HepG2 (cell line): ENCODE results near the gene WIPF2. TPM values are rescaled to one million over a fixed set of nuclear protein-coding genes. Genes with fewer than 3 reads are reported as not detected.
A peak's percentile ranks its signal among the peaks of the same experiment; 100 is the strongest.

Experiments used
- CCAR2 ChIP-seq: fragments of 200-400 bp; formaldehyde crosslinking; optimal IDR thresholded peaks from 2 replicates; pipeline ENCODE3; 2018; ENCODE audit warnings: low read depth, mild to moderate bottlenecking, low read length, moderate library complexity
- CEBPG ChIP-seq: IDR thresholded peaks from 2 replicates; pipeline ENCODE4 v1.6.1; 2016
- CHD4 ChIP-seq: fragments of 200-600 bp; sonication (generic); IDR thresholded peaks from 2 replicates; pipeline ENCODE4 v1.7.0; 2017; ENCODE audit warnings: mild to moderate bottlenecking, low read length, borderline replicate concordance
- DR1 ChIP-seq: sonication (generic); formaldehyde crosslinking; IDR thresholded peaks from 2 replicates; pipeline ENCODE4 v1.8.0; 2021; ENCODE audit warnings: mild to moderate bottlenecking, missing genetic modification reagents, inconsistent platforms
- MBD4 ChIP-seq: IDR thresholded peaks from 2 replicates; pipeline ENCODE4 v1.6.1; 2012; ENCODE audit warnings: low read length, inconsistent platforms, borderline replicate concordance
- POGZ ChIP-seq: sonication (generic); formaldehyde crosslinking; IDR thresholded peaks from 2 replicates; pipeline ENCODE4 v1.4.0; 2020; ENCODE audit warnings: mild to moderate bottlenecking, missing genetic modification reagents
- SALL2 ChIP-seq: sonication (generic); formaldehyde crosslinking; IDR thresholded peaks from 2 replicates; pipeline ENCODE4 v1.8.1; 2023; ENCODE audit warnings: mild to moderate bottlenecking, missing genetic modification reagents, inconsistent platforms
- SMAD9 ChIP-seq: sonication (generic); formaldehyde crosslinking; IDR thresholded peaks from 2 replicates; pipeline ENCODE4 v1.5.1; 2020; ENCODE audit warnings: mild to moderate bottlenecking, missing genetic modification reagents
- SYNCRIP ChIP-seq: fragments of 200-400 bp; formaldehyde crosslinking; IDR thresholded peaks from 2 replicates; pipeline ENCODE4 v1.6.1; 2018; ENCODE audit warnings: mild to moderate bottlenecking, low read depth, low read length; ENCODE audit not compliant: insufficient read depth
- TEAD3 ChIP-seq: optimal IDR thresholded peaks from 2 replicates; pipeline ENCODE3; 2016; ENCODE audit warnings: borderline replicate concordance
- ZNF12 ChIP-seq: sonication (generic); formaldehyde crosslinking; IDR thresholded peaks from 2 replicates; pipeline ENCODE4 v1.5.0; 2020; ENCODE audit warnings: missing genetic modification reagents
- ZNF451 ChIP-seq: sonication (generic); formaldehyde crosslinking; IDR thresholded peaks from 2 replicates; pipeline ENCODE4 v1.5.0; 2020; ENCODE audit warnings: mild to moderate bottlenecking, missing genetic modification reagents
- ZNF678 ChIP-seq: sonication (generic); formaldehyde crosslinking; IDR thresholded peaks from 2 replicates; pipeline ENCODE4 v1.4.0; 2020; ENCODE audit warnings: mild to moderate bottlenecking, missing genetic modification reagents
- ZNF7 ChIP-seq: IDR thresholded peaks from 2 replicates; pipeline ENCODE4 v1.6.1; 2016; ENCODE audit warnings: missing biosample characterization, missing genetic modification reagents
- ZNF790 ChIP-seq: sonication (generic); formaldehyde crosslinking; IDR thresholded peaks from 2 replicates; pipeline ENCODE4 v1.8.0; 2022; ENCODE audit warnings: missing genetic modification reagents, mild to moderate bottlenecking, borderline replicate concordance
- polyA plus RNA-seq, 8 experiments: library from polyadenylated mRNA; depleted of rRNA in 3 of 8; stranded (reverse) in 7 of 8; unstranded in 1 of 8; fragments of >200 nt; fragmentation: Illumina TruSeq in 4 of 8; extraction: Trizol in 4 of 8; gene quantifications; 2 replicates each; pipeline versions ENCODE4 v1.2.1 to v1.2.3, GENCODE V29; 2011 to 2016; ENCODE audit warnings: low read depth in 4 of 8, missing spikeins in 1 of 8, mixed read lengths in 1 of 8; ENCODE audit not compliant: insufficient read depth in 1 of 8
- total RNA-seq, 5 experiments: library from RNA; depleted of rRNA; stranded (reverse); fragments of >200 nt; fragmentation: Illumina TruSeq; extraction: Trizol; gene quantifications; 2 replicates each; pipeline ENCODE4 v1.2.3, GENCODE V29; 2016; ENCODE audit warnings: low read depth in 1 of 5
- TF ChIP-seq, protein P1 (sequence below): sonication (generic); formaldehyde crosslinking; IDR thresholded peaks from 2 replicates; pipeline ENCODE4 v1.5.0; 2020; ENCODE audit warnings: mild to moderate bottlenecking, missing genetic modification reagents, borderline replicate concordance
- TF ChIP-seq, protein P2 (sequence below): sonication (generic); formaldehyde crosslinking; IDR thresholded peaks from 2 replicates; pipeline ENCODE4 v1.4.0; 2020; ENCODE audit warnings: missing genetic modification reagents
- TF ChIP-seq, protein P3 (sequence below): IDR thresholded peaks from 2 replicates; pipeline ENCODE4 v1.6.1; 2016; ENCODE audit warnings: low read depth
- TF ChIP-seq, protein P4 (sequence below): sonication (generic); formaldehyde crosslinking; IDR thresholded peaks from 2 replicates; pipeline ENCODE4 v1.5.0; 2020; ENCODE audit warnings: missing genetic modification reagents

The WIPF2 gene
- total and polyA plus RNA-seq, 2 of the 13 experiments (the other 11 are each of a cell fraction or from before 2014, with no cell fraction given) = 7.2 to 10.8 TPM

DNA sequence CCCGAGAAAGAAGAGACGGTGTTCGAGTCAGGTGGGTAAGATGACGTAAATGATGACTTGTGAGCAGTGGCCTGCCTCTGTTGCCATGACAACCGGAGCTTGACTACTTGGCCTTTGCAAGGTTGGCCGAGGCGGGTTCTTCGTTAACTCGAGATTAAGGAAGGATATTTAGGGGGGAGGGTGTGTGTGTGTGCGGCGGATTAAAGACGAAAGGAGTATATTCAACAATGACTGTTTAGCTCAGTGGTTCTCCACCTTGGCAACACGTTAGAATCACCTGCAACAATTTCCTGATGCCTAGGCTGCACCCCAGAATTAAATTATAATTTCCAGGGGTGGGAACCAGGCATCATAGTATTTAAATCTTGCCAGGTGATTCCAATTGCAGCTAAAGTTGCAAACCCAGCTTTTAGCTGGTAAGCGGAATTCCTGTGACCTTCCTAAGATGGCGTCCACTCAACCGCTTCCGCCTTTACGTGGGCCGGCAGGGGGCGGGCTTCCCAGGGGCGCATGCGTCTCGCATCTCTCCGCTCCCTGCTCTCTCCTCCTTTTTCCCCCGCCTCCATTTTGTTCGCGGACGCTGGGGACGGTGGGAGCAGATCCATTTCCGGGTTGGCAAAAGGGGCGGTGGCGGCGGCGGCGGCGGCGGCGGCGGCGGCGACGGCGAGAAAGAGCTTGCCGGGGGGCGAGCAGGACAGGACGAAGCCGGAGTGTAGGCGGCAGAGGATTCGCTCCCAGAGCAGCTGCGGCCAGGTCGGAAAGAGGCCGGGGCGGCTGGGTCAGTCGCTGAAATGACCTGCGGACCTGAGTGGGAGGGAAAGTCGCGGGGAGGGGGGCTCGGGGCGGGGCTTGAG lies at the start of gene WIPF2 (continued):
- TF ChIP-seq, protein P1, sequence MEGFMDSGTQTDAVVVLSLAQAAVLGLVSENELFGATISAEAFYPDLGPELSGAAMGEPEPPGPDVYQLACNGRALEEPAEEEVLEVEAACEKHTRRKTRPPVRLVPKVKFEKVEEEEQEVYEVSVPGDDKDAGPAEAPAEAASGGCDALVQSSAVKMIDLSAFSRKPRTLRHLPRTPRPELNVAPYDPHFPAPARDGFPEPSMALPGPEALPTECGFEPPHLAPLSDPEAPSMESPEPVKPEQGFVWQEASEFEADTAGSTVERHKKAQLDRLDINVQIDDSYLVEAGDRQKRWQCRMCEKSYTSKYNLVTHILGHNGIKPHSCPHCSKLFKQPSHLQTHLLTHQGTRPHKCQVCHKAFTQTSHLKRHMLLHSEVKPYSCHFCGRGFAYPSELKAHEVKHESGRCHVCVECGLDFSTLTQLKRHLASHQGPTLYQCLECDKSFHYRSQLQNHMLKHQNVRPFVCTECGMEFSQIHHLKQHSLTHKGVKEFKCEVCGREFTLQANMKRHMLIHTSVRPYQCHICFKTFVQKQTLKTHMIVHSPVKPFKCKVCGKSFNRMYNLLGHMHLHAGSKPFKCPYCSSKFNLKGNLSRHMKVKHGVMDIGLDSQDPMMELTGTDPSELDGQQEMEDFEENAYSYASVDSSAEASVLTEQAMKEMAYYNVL (CRISPR knock-in tag) = peak; percentile 77; the same call in 1 of the 2 replicates
- no peak for TF ChIP-seq CEBPG (CRISPR knock-in tag)
- TF ChIP-seq DR1 (CRISPR knock-in tag) = no peak
- TF ChIP-seq SYNCRIP = no peak
- TF ChIP-seq, protein P2, sequence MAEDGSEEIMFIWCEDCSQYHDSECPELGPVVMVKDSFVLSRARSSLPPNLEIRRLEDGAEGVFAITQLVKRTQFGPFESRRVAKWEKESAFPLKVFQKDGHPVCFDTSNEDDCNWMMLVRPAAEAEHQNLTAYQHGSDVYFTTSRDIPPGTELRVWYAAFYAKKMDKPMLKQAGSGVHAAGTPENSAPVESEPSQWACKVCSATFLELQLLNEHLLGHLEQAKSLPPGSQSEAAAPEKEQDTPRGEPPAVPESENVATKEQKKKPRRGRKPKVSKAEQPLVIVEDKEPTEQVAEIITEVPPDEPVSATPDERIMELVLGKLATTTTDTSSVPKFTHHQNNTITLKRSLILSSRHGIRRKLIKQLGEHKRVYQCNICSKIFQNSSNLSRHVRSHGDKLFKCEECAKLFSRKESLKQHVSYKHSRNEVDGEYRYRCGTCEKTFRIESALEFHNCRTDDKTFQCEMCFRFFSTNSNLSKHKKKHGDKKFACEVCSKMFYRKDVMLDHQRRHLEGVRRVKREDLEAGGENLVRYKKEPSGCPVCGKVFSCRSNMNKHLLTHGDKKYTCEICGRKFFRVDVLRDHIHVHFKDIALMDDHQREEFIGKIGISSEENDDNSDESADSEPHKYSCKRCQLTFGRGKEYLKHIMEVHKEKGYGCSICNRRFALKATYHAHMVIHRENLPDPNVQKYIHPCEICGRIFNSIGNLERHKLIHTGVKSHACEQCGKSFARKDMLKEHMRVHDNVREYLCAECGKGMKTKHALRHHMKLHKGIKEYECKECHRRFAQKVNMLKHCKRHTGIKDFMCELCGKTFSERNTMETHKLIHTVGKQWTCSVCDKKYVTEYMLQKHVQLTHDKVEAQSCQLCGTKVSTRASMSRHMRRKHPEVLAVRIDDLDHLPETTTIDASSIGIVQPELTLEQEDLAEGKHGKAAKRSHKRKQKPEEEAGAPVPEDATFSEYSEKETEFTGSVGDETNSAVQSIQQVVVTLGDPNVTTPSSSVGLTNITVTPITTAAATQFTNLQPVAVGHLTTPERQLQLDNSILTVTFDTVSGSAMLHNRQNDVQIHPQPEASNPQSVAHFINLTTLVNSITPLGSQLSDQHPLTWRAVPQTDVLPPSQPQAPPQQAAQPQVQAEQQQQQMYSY (CRISPR knock-in tag) = no peak
- TF ChIP-seq, protein P3, sequence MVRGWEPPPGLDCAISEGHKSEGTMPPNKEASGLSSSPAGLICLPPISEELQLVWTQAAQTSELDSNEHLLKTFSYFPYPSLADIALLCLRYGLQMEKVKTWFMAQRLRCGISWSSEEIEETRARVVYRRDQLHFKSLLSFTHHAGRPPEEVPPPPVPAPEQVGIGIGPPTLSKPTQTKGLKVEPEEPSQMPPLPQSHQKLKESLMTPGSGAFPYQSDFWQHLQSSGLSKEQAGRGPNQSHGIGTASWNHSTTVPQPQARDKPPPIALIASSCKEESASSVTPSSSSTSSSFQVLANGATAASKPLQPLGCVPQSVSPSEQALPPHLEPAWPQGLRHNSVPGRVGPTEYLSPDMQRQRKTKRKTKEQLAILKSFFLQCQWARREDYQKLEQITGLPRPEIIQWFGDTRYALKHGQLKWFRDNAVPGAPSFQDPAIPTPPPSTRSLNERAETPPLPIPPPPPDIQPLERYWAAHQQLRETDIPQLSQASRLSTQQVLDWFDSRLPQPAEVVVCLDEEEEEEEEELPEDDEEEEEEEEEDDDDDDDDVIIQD = no peak
- no peak for TF ChIP-seq CHD4
- TF ChIP-seq ZNF7 (CRISPR knock-in tag) = no peak
- TF ChIP-seq SALL2 (CRISPR knock-in tag) = 0 out of 2 replicates have a peak, but pooled peaks have one; percentile 61
- TF ChIP-seq ZNF12 (CRISPR knock-in tag) = no peak
- TF ChIP-seq POGZ = peak; percentile 96
- no peak for TF ChIP-seq CCAR2
- TF ChIP-seq SMAD9 (CRISPR knock-in tag) = no peak
- no peak for TF ChIP-seq MBD4
- TF ChIP-seq ZNF678 (CRISPR knock-in tag) = 0 out of 2 replicates have a peak, but pooled peaks have one; percentile 67
- TF ChIP-seq ZNF451 (CRISPR knock-in tag) = no peak
- TF ChIP-seq, protein P4, sequence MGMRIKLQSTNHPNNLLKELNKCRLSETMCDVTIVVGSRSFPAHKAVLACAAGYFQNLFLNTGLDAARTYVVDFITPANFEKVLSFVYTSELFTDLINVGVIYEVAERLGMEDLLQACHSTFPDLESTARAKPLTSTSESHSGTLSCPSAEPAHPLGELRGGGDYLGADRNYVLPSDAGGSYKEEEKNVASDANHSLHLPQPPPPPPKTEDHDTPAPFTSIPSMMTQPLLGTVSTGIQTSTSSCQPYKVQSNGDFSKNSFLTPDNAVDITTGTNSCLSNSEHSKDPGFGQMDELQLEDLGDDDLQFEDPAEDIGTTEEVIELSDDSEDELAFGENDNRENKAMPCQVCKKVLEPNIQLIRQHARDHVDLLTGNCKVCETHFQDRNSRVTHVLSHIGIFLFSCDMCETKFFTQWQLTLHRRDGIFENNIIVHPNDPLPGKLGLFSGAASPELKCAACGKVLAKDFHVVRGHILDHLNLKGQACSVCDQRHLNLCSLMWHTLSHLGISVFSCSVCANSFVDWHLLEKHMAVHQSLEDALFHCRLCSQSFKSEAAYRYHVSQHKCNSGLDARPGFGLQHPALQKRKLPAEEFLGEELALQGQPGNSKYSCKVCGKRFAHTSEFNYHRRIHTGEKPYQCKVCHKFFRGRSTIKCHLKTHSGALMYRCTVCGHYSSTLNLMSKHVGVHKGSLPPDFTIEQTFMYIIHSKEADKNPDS (CRISPR knock-in tag) = 0 out of 2 replicates have a peak, but pooled peaks have one; percentile 73
- peak; percentile 73 for TF ChIP-seq TEAD3 (CRISPR knock-in tag)
- TF ChIP-seq ZNF790 = peak; percentile 68; the same call in 1 of the 2 replicates
